Uterus (tissue), 2 donors: ENCODE data around the gene SSBP4.

Experiments used
- CTCF ChIP-seq, 4 experiments: fragments of 200-600 bp in 2 of 4; fragments of 450-650 bp in 2 of 4; sonication (generic) in 2 of 4; IDR thresholded peaks; one replicate each; pipeline ENCODE4 v1.5.1; 2016 to 2019; ENCODE audit warnings: antibody characterized with exemption in 4 of 4, mild to moderate bottlenecking in 2 of 4, moderate library complexity in 1 of 4
- POLR2A ChIP-seq, 2 donors: fragments of 450-650 bp; IDR thresholded peaks; one replicate each; pipeline ENCODE4 v1.6.1; 2016; ENCODE audit warnings: antibody characterized with exemption in 2 of 2, mild to moderate bottlenecking in 1 of 2, moderate library complexity in 1 of 2

- TF ChIP-seq POLR2A (IDR thresholded peaks at IDR 0.05) (no peak), CTCF (IDR thresholded peaks at IDR 0.05) (no peak)
Measured at GRCh38 chr19:18390065-18390907, 28.9 kb upstream of the SSBP4 start.
